MCF 10A (cell line): ENCODE results near the gene RPL15. TPM values are rescaled to one million over a fixed set of nuclear protein-coding genes. Genes with fewer than 3 reads are reported as not detected.

Source experiments
- BruUV-seq: library from RNA; stranded (reverse); fragments of 400-500 nt; replicated peaks from 2 replicates; lab custom pipeline; 2021; lab: Mats Ljungman, UMichigan
- CTCF ChIA-PET: fragments of 300-600 bp; sonication (Branson Sonifier 250); formaldehyde crosslinking; extraction: SDS; loops from one replicate; lab custom pipeline; 2021; ENCODE audit warnings: antibody characterized with exemption, inconsistent platforms; lab: Yijun Ruan, JAX
- POLR2A ChIA-PET: fragments of 300-600, 350-650 bp; sonication (Branson Sonifier 250); formaldehyde crosslinking; extraction: SDS; loops from one replicate; lab custom pipeline; 2020; ENCODE audit warnings: antibody characterized with exemption, inconsistent platforms; lab: Yijun Ruan, JAX
- DNase-seq: peaks from one replicate; pipeline ENCODE4 v3.0.0-alpha.2; 2018; ENCODE audit not compliant: unreplicated experiment
- H3K27ac Mint-ChIP-seq: one replicate; pipeline ENCODE4 v1.8.0; 2022; ENCODE audit warnings: mild to moderate bottlenecking, low read depth, mixed read lengths; ENCODE audit not compliant: unreplicated experiment
- H3K27me3 Mint-ChIP-seq: one replicate; pipeline ENCODE4 v1.8.0; 2022; ENCODE audit warnings: mixed read lengths; ENCODE audit not compliant: insufficient read depth, unreplicated experiment
- H3K36me3 Mint-ChIP-seq: one replicate; pipeline ENCODE4 v1.8.0; 2022; ENCODE audit warnings: mild to moderate bottlenecking, moderate library complexity, mixed read lengths; ENCODE audit not compliant: insufficient read depth, unreplicated experiment
- H3K4me1 Mint-ChIP-seq: one replicate; pipeline ENCODE4 v1.8.0; 2022; ENCODE audit warnings: mixed read lengths; ENCODE audit not compliant: insufficient read depth, unreplicated experiment
- H3K4me3 Mint-ChIP-seq: one replicate; pipeline ENCODE4 v1.8.0; 2022; ENCODE audit warnings: mild to moderate bottlenecking, moderate library complexity, mixed read lengths; ENCODE audit not compliant: unreplicated experiment
- H3K9me3 Mint-ChIP-seq: one replicate; pipeline ENCODE4 v1.8.0; 2022; ENCODE audit warnings: mixed read lengths; ENCODE audit not compliant: unreplicated experiment
- CTCF ChIP-seq: fragments of 200-600 bp; IDR thresholded peaks from one replicate; pipeline ENCODE4 v1.8.0; 2022; ENCODE audit warnings: antibody characterized with exemption, mild to moderate bottlenecking; ENCODE audit not compliant: unreplicated experiment
- intact Hi-C: fragments of 100-400 bp; cut with micrococcal nuclease; formaldehyde crosslinking; loops from 2 replicates; pipeline ENCODE4 v1.14.1; 2022
- total RNA-seq: library from RNA; stranded (reverse); gene quantifications from 2 replicates; pipeline ENCODE4 v1.2.3, GENCODE V29; 2022

The RPL15 gene
- total RNA-seq, 1 experiment from 2014 or later: 2,310 TPM

GRCh38 chr3:23894254-23895061, 22.5 kb upstream of the RPL15 start:
- Mint-ChIP-seq H3K27me3 (no peaks in the 10 kb centered on the region), H3K27ac (no peak overlapping the region), H3K9me3 (peaks cover 7% of the 10 kb centered on the region), H3K36me3 (peaks cover 57% of the 10 kb centered on the region), H3K4me1 (peaks cover 24% of the 10 kb centered on the region), H3K4me3 (no peak overlapping the region)
- TF ChIP-seq CTCF: no peak
- intact Hi-C loops: no loop called here
- no TSS peak for BruUV-seq
- ChIA-PET POLR2A (interaction anchor here (1.8 kb wide), 1 partner anchor 22 kb away, joined by 7 read pairs; the partner anchor contains the start of genes NKIRAS1 and RPL15), CTCF (interaction anchor here (0.6 to 1.4 kb wide), 8 partner anchors 61 to 1699 kb away, joined by 3 to 4 read pairs (median 4); no protein-coding TSS in a partner anchor)
- no peak for DNase-seq

- Mint-ChIP-seq H3K27ac (no peak overlapping the region), H3K36me3 (peaks cover 61% of the 10 kb centered on the region), H3K4me3 (no peak overlapping the region), H3K27me3 (no peaks in the 10 kb centered on the region), H3K9me3 (peaks cover 7% of the 10 kb centered on the region), H3K4me1 (peaks cover 22% of the 10 kb centered on the region)
- TF ChIP-seq CTCF: no peak
- POLR2A ChIA-PET: interaction anchor here (1.8 kb wide), 1 partner anchor 22 kb away, joined by 7 read pairs; the partner anchor contains the start of genes NKIRAS1 and RPL15
- no peak for DNase-seq
- BruUV-seq: no TSS peak
- CTCF ChIA-PET: interaction anchor here (0.6 to 1.4 kb wide), 4 partner anchors 61 to 1698 kb away, joined by 3 to 4 read pairs (median 4); no protein-coding TSS in a partner anchor
- intact Hi-C loops: no loop called here
Measured at GRCh38 chr3:23895181-23895580, 21.8 kb upstream of the RPL15 start.

- H3K27me3 Mint-ChIP-seq: no peaks in the 10 kb centered on the region
- peaks cover 77% of the 10 kb centered on the region for H3K36me3 Mint-ChIP-seq
- POLR2A ChIA-PET: interaction anchor here (0.6 to 0.9 kb wide), 2 partner anchors 10 to 20 kb away, joined by 3 to 4 read pairs; no protein-coding TSS in a partner anchor
- no TSS peak for BruUV-seq
- peaks cover 16% of the 10 kb centered on the region for H3K4me1 Mint-ChIP-seq
- intact Hi-C loops: no loop called here
- H3K4me3 Mint-ChIP-seq: no peak overlapping the region
- H3K9me3 Mint-ChIP-seq: peaks cover 7% of the 10 kb centered on the region
- no peak overlapping the region for H3K27ac Mint-ChIP-seq
- CTCF ChIA-PET: interaction anchor here (0.7 kb wide), 1 partner anchor 28 kb away, joined by 4 read pairs; no protein-coding TSS in a partner anchor
- no peak for TF ChIP-seq CTCF
- peak; percentile 77 for DNase-seq
Measured at GRCh38 chr3:23900744-23901143, 16.2 kb upstream of the RPL15 start.

- no peak overlapping the region for H3K4me3 Mint-ChIP-seq
- no peaks in the 10 kb centered on the region for H3K9me3 Mint-ChIP-seq
- no peak for TF ChIP-seq CTCF
- no peak overlapping the region for H3K27ac Mint-ChIP-seq
- intact Hi-C loops: no loop called here
- peaks cover 6% of the 10 kb centered on the region for H3K4me1 Mint-ChIP-seq
- no TSS peak for BruUV-seq
- peaks cover 73% of the 10 kb centered on the region for H3K36me3 Mint-ChIP-seq
- DNase-seq: no peak
- POLR2A ChIA-PET: interaction anchor here (0.8 to 1.2 kb wide), 4 partner anchors 12 to 73 kb away, joined by 3 to 4 read pairs (median 4); partner anchors contain the start of genes NKIRAS1 and RPL15
- CTCF ChIA-PET: interaction anchor here (0.7 to 1.0 kb wide), 2 partner anchors 15 to 144 kb away, joined by 3 read pairs; no protein-coding TSS in a partner anchor
- H3K27me3 Mint-ChIP-seq: no peaks in the 10 kb centered on the region
Measured at GRCh38 chr3:23904545-23904944, 12.4 kb upstream of the RPL15 start.
